PFSK-1 (cell line): ENCODE measurements around the gene EPHA8.

Experiments
- POLR2AphosphoS5 ChIP-seq: IDR thresholded peaks from 2 replicates; pipeline ENCODE4 v1.6.1; 2012; ENCODE audit warnings: low read depth, mild to moderate bottlenecking, control low read depth, low read length, moderate library complexity
- REST ChIP-seq, 2 experiments: IDR thresholded peaks; 2 replicates each; pipeline versions ENCODE4 v1.6.1 to v1.8.0; 2011 to 2012; ENCODE audit warnings: low read depth in 2 of 2, low read length in 2 of 2, control low read depth in 1 of 2, inconsistent platforms in 1 of 2, mild to moderate bottlenecking in 1 of 2, moderate library complexity in 1 of 2; ENCODE audit not compliant: insufficient read depth in 1 of 2
- TAF1 ChIP-seq: IDR thresholded peaks from 2 replicates; pipeline ENCODE4 v1.6.1; 2012; ENCODE audit warnings: low read length, control low read depth, borderline replicate concordance; ENCODE audit not compliant: insufficient read depth

- no peak for TF ChIP-seq POLR2AphosphoS5
- no peak for TF ChIP-seq REST (IDR thresholded peaks at IDR 0.05; ENCODE audit: insufficient read depth in 1 of 2, low read depth in 2 of 2, low read length in 2 of 2)
- no peak for TF ChIP-seq TAF1
These were observed 4.7 kb downstream of the EPHA8 start for GRCh38 chr1:22567994-22568393.
